Ovary (tissue), 3 donors: ENCODE results near the gene HCN4.

Experiments
- POLR2A ChIP-seq: fragments of 450-650 bp; IDR thresholded peaks from one replicate; pipeline ENCODE4 v1.6.1; 2017; ENCODE audit warnings: antibody characterized with exemption, mild to moderate bottlenecking, moderate library complexity
- TF ChIP-seq, protein P1 (sequence below), 3 donors: fragments of 450-650 bp in 2 of 3; fragments of 200-600 bp in 1 of 3; IDR thresholded peaks; one replicate each; pipeline versions ENCODE4 v1.5.1 to v1.8.0; 2016 to 2022; ENCODE audit warnings: antibody characterized with exemption in 3 of 3, mild to moderate bottlenecking in 1 of 3
- donor health status: DM: no; HTN: no; CAD: no.

DNA sequence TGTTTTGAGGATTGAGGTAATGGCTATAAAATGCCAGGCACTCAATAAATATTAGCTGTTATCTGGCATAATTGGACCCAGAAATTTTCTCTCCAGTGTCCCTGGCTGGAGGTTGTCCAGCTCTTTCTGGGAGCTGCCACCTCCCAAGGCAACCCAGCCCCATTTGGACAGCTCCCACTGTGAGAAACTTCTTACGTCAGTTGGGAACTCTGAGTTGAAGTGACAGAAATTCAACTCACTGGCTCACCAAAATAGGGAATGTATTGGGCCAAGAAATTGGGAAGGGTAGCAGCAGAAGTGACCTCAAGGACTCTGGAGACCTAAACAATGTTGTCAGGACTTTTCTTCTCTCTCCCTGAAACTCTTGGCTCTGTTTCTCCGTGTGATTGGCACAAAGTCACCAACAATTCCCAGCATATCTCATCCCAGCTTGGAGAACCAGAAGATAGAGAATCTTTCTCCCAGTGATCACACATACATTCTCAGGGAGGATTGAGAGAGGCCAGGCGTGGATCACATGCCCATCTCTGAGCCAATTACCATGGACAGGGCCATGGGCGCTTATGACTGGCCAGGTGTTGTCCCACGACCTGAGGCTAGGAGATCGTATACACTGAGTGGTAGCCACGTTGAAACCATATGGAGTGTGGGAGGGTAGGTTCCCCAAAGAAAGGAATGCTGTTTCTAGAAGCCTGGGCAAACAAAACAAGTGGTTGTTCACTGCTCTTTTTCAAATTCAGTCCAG lies 22.5 kb upstream of the HCN4 start:
- TF ChIP-seq, protein P1, sequence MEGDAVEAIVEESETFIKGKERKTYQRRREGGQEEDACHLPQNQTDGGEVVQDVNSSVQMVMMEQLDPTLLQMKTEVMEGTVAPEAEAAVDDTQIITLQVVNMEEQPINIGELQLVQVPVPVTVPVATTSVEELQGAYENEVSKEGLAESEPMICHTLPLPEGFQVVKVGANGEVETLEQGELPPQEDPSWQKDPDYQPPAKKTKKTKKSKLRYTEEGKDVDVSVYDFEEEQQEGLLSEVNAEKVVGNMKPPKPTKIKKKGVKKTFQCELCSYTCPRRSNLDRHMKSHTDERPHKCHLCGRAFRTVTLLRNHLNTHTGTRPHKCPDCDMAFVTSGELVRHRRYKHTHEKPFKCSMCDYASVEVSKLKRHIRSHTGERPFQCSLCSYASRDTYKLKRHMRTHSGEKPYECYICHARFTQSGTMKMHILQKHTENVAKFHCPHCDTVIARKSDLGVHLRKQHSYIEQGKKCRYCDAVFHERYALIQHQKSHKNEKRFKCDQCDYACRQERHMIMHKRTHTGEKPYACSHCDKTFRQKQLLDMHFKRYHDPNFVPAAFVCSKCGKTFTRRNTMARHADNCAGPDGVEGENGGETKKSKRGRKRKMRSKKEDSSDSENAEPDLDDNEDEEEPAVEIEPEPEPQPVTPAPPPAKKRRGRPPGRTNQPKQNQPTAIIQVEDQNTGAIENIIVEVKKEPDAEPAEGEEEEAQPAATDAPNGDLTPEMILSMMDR (IDR thresholded peaks at IDR 0.05) = no peak
- no peak for TF ChIP-seq POLR2A
